Measurements from ENCODE around the gene PDE4D.
"Not testable (repeated sequence)": the region's sequence is repeated elsewhere in the genome, so short reads cannot be mapped to it uniquely, and the experiment has no call there.

Gene PDE4D

GRCh38 chr5:59401637-59402036, 491.9 kb downstream of the PDE4D start:
- H3K4me3 ChIP-seq = no peak overlapping the region
- H3K36me3 ChIP-seq = no peaks in the 10 kb centered on the region
- no peaks in the 10 kb centered on the region for H3K4me1 ChIP-seq
- H3K27me3 ChIP-seq = no peaks in the 10 kb centered on the region
- DNase-seq = no peak
- no peaks in the 10 kb centered on the region for H3K9me3 ChIP-seq
- H3K27ac ChIP-seq = no peak overlapping the region
- no peak for TF ChIP-seq CTCF (IDR thresholded peaks at IDR 0.05)
- intact Hi-C loops (cut with DNase I; ENCODE audit: low total_unique reads) = no loop called here

GRCh38 chr5:59394956-59395355, 498.6 kb downstream of the PDE4D start:
- H3K4me3 ChIP-seq, H3K9me3 ChIP-seq, H3K27ac ChIP-seq, H3K27me3 ChIP-seq, H3K36me3 ChIP-seq, H3K4me1 ChIP-seq, DNase-seq: not testable (repeated sequence)
- intact Hi-C loops (cut with DNase I; ENCODE audit: low total_unique reads) = loop anchor here (5.0 kb wide), 1 partner anchor 267 kb away; no protein-coding TSS in a partner anchor

GRCh38 chr5:59393585-59394420, 499.7 kb downstream of the PDE4D start:
- intact Hi-C loops (cut with DNase I; ENCODE audit: low total_unique reads) = loop anchor here (5.0 kb wide), 1 partner anchor 268 kb away; no protein-coding TSS in a partner anchor
- TF ChIP-seq CTCF (IDR thresholded peaks at IDR 0.05) = no peak
- H3K27ac ChIP-seq = no peak overlapping the region

GRCh38 chr5:59391576-59391975, 501.9 kb downstream of the PDE4D start:
- intact Hi-C loops (cut with DNase I; ENCODE audit: low total_unique reads) = loop anchor here (5.0 kb wide), 1 partner anchor 271 kb away; no protein-coding TSS in a partner anchor
- Histone ChIP-seq H3K4me1 (no peaks in the 10 kb centered on the region), H3K27me3 (no peaks in the 10 kb centered on the region), H3K36me3 (no peaks in the 10 kb centered on the region), H3K9me3 (no peaks in the 10 kb centered on the region), H3K27ac (peak overlapping the region in 1 of 2 donors; percentile 42), H3K4me3 (no peak overlapping the region)
- TF ChIP-seq CTCF (IDR thresholded peaks at IDR 0.05) = no peak
- no peak for DNase-seq

More at GRCh38 chr5:59393585-59394420, 499.7 kb downstream of the PDE4D start:
- no peaks in the 10 kb centered on the region for H3K4me1 ChIP-seq
- no peak overlapping the region for H3K4me3 ChIP-seq
- H3K27me3 ChIP-seq = no peaks in the 10 kb centered on the region
- no peaks in the 10 kb centered on the region for H3K36me3 ChIP-seq
- no peak for DNase-seq
- H3K9me3 ChIP-seq = no peaks in the 10 kb centered on the region

- no peak for TF ChIP-seq CTCF (IDR thresholded peaks at IDR 0.05)
- DNase-seq = no peak
- H3K9me3 ChIP-seq = no peaks in the 10 kb centered on the region
- intact Hi-C loops (cut with DNase I; ENCODE audit: low total_unique reads) = loop anchor here (5.0 kb wide), 1 partner anchor 271 kb away; no protein-coding TSS in a partner anchor
- H3K27ac ChIP-seq = peak overlapping the region in 1 of 2 donors; percentile 42
- no peak overlapping the region for H3K4me3 ChIP-seq
- no peaks in the 10 kb centered on the region for H3K27me3 ChIP-seq
- H3K4me1 ChIP-seq = no peaks in the 10 kb centered on the region
- H3K36me3 ChIP-seq = no peaks in the 10 kb centered on the region
Observed at GRCh38 chr5:59390989-59391388, 502.5 kb downstream of the PDE4D start.

- no peak for DNase-seq
- Histone ChIP-seq H3K9me3 (no peaks in the 10 kb centered on the region), H3K27me3 (no peaks in the 10 kb centered on the region), H3K4me3 (no peak overlapping the region), H3K4me1 (no peaks in the 10 kb centered on the region), H3K27ac (peak overlapping the region in 1 of 2 donors; percentile 42), H3K36me3 (no peaks in the 10 kb centered on the region)
- TF ChIP-seq CTCF (IDR thresholded peaks at IDR 0.05) = peak; percentile 58 to 59
- intact Hi-C loops (cut with DNase I; ENCODE audit: low total_unique reads) = loop anchor here (5.0 kb wide), 1 partner anchor 272 kb away; no protein-coding TSS in a partner anchor
Observed at GRCh38 chr5:59390074-59390659, 503.4 kb downstream of the PDE4D start.

All from tibial artery (tissue), 4 donors.